BE2C (cell line): ENCODE measurements around the gene MBD4.

Source experiments
- DNase-seq: peaks from one replicate; pipeline ENCODE4 v3.0.0-alpha.2; 2020
- H3K27me3 ChIP-seq: fragments of 250-450 bp; sonication (Bioruptor Pico); 2 replicates; pipeline ENCODE4 v1.5.1; 2020; ENCODE audit warnings: mild to moderate bottlenecking
- H3K36me3 ChIP-seq: fragments of 250-450 bp; sonication (Bioruptor Pico); 2 replicates; pipeline ENCODE4 v1.5.1; 2020; ENCODE audit warnings: mild to moderate bottlenecking
- H3K4me1 ChIP-seq: fragments of 250-450 bp; sonication (Bioruptor Pico); 2 replicates; pipeline ENCODE4 v1.5.1; 2020
- H3K4me3 ChIP-seq: 2 replicates; pipeline ENCODE4 v1.5.1; 2011; ENCODE audit warnings: low read depth, low read length
- H3K9me3 ChIP-seq: fragments of 250-450 bp; sonication (Bioruptor Pico); 2 replicates; pipeline ENCODE4 v1.5.1; 2020
- TF ChIP-seq, protein P1 (sequence below): IDR thresholded peaks from 2 replicates; pipeline ENCODE4 v1.5.1; 2012; ENCODE audit warnings: mild to moderate bottlenecking, low read depth, low read length

Gene MBD4

DNA sequence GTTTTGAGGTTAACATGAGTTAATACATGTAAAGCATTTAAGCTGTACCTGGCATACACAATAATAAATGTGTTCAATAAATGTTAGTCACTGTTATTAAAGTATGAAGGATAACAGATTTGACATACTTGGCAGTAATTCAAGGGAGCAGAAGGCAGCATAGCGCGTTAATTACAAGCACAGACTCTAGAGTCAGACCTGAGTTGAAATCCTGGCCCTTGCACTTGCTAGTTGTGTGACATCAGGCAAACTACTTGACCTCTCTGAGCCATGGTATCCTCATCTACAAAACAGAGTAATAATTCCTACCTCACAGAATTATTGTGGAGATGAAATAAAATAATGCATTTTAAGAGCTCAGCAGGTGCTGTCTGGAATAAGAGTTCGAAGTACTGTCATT lies 5.7 kb upstream of the MBD4 start:
- no peaks in the 10 kb centered on the region for H3K27me3 ChIP-seq
- no peak overlapping the region for H3K4me3 ChIP-seq
- TF ChIP-seq, protein P1, sequence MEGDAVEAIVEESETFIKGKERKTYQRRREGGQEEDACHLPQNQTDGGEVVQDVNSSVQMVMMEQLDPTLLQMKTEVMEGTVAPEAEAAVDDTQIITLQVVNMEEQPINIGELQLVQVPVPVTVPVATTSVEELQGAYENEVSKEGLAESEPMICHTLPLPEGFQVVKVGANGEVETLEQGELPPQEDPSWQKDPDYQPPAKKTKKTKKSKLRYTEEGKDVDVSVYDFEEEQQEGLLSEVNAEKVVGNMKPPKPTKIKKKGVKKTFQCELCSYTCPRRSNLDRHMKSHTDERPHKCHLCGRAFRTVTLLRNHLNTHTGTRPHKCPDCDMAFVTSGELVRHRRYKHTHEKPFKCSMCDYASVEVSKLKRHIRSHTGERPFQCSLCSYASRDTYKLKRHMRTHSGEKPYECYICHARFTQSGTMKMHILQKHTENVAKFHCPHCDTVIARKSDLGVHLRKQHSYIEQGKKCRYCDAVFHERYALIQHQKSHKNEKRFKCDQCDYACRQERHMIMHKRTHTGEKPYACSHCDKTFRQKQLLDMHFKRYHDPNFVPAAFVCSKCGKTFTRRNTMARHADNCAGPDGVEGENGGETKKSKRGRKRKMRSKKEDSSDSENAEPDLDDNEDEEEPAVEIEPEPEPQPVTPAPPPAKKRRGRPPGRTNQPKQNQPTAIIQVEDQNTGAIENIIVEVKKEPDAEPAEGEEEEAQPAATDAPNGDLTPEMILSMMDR, result no peak
- peaks cover 8% of the 10 kb centered on the region for H3K4me1 ChIP-seq
- H3K9me3 ChIP-seq, result no peaks in the 10 kb centered on the region
- no peak for DNase-seq
- no peaks in the 10 kb centered on the region for H3K36me3 ChIP-seq

DNA sequence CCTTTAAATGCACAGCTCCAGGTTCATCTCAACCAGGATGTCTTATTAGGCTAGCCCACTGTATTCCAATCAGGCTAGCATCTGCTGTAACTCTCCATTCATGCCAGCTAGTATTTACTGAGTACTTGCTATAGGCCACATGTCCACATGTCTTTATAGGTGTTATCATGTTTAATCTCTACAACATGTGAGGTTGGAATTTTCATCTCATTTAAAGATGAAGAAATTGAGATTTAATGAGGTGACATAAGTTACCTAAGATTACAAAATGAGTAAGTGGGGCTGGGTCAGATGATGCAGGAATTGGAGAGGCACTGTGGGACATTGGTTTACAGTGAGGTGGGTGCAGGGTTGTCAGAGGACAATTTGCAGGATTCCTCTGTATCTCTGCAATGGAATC lies 3.2 kb upstream of the MBD4 start:
- no peak for DNase-seq
- H3K27me3 ChIP-seq, result no peaks in the 10 kb centered on the region
- no peaks in the 10 kb centered on the region for H3K9me3 ChIP-seq
- no peaks in the 10 kb centered on the region for H3K36me3 ChIP-seq
- H3K4me3 ChIP-seq, result no peak overlapping the region
- TF ChIP-seq, protein P1, result no peak
- H3K4me1 ChIP-seq, result peaks cover 8% of the 10 kb centered on the region

DNA sequence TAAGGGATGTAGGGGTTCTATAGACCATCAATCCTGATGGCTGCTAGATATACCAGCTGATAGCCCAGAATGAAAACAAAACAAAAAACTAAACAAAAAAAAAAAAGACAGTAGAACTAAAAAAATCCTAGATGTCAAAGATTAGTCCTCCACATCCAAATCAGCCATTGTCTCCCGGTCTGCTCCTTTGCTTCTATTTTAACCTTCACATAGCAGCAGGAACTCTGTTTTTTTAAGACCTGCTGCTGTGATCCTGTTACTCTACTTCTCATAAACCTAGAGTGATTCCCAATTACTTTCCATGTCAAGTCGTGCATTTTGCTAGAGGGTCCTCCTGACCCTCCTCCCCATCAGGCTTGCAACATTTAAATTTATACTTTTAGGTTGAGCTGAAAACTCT lies 2.7 kb upstream of the MBD4 start:
- DNase-seq, result no peak
- H3K4me3 ChIP-seq, result no peak overlapping the region
- H3K27me3 ChIP-seq, result no peaks in the 10 kb centered on the region
- no peaks in the 10 kb centered on the region for H3K36me3 ChIP-seq
- TF ChIP-seq, protein P1, result no peak
- H3K9me3 ChIP-seq, result no peaks in the 10 kb centered on the region
- peaks cover 8% of the 10 kb centered on the region for H3K4me1 ChIP-seq

DNA sequence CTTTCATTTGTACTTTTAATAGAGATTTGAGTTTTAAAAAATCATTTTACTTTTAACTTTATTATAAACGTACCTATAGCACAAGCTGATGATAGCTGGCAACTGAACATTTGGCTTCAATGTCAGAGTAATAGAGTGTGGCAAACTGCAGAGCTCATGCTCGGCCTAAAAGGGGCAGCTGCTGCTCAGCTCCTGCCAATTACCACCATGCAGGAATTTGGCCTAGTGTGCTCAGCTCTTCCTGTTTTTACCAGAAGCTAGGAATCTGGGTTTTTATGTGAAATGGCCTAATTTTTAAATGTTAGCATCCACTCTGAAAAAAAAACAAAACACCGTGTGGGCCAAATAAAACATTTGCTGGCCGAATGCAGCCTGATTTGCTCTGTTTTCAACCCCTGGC lies 2.0 kb upstream of the MBD4 start:
- Histone ChIP-seq H3K4me1 (peaks cover 8% of the 10 kb centered on the region), H3K9me3 (no peaks in the 10 kb centered on the region), H3K4me3 (no peak overlapping the region), H3K27me3 (no peaks in the 10 kb centered on the region), H3K36me3 (peaks cover 5% of the 10 kb centered on the region)
- peak; percentile 25 for DNase-seq
- TF ChIP-seq, protein P1, result peak; percentile 20; the same call in 1 of the 2 replicates

DNA sequence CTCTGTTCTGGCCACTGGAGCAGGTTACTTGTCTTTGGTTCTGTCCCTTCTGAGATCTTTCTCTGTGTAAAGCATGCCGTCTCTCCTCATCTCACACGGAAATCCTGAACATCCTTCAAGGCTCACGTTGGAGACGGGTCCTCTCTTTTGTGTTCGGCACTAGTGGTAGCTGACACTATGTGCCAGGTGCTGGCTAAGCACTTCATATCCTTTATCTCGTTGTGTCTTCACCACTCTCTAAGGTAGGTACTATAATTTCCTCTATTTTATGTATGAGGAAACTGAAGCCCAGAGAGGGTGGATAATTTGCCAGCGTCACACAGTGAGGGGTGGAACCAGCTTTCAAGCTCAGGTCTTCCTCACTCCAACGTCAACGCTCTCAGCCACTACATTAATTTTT lies 1.5 kb upstream of the MBD4 start:
- peaks cover 8% of the 10 kb centered on the region for H3K4me1 ChIP-seq
- TF ChIP-seq, protein P1, result no peak
- no peaks in the 10 kb centered on the region for H3K9me3 ChIP-seq
- DNase-seq, result no peak
- H3K36me3 ChIP-seq, result peaks cover 6% of the 10 kb centered on the region
- H3K4me3 ChIP-seq, result peak overlapping the region; percentile 98
- no peaks in the 10 kb centered on the region for H3K27me3 ChIP-seq

DNA sequence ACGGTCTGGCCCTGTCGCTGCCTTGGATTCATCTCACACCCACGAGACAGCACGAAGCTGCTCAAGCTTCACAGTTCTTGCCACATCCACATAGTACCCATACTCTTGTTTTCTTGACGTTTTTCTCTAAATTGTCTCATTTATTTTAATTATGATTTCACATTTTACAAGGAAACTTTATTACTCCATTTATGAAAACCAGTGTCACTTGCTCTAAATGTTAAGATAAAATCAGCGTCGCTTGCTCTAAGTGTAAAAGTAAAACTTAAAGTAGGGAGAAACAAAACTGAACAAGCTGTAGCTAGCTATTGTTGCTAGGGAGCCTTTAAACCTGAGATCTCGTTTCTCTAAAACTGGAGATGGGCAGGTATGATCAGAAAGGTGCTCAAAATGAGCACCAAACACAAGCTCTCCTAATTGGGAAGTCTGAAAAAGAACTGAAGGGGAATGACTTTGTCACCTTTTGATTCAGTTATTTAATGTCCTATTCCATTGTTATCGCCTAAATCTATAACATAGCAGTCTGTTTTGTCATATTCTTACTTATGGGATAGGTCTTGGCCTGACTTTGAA lies 956 bp upstream of the MBD4 start:
- no peak for DNase-seq
- peaks cover 6% of the 10 kb centered on the region for H3K36me3 ChIP-seq
- H3K9me3 ChIP-seq, result no peaks in the 10 kb centered on the region
- TF ChIP-seq, protein P1, result no peak
- H3K4me1 ChIP-seq, result peaks cover 8% of the 10 kb centered on the region
- H3K4me3 ChIP-seq, result peak overlapping the region; percentile 98
- no peaks in the 10 kb centered on the region for H3K27me3 ChIP-seq
